NCI-H2196 treated with DMSO at 0.1 percent for 48 hours (cell line): ENCODE measurements around the gene FAM209A.
"Not testable (repeated sequence)": the region's sequence is repeated elsewhere in the genome, so short reads cannot be mapped to it uniquely, and the experiment has no call there.

Source experiments
- DNase-seq: peaks from one replicate; lab custom pipeline; 2025; ENCODE audit not compliant: unreplicated experiment; lab: John Stamatoyannopoulos, UW

FAM209A gene

DNA sequence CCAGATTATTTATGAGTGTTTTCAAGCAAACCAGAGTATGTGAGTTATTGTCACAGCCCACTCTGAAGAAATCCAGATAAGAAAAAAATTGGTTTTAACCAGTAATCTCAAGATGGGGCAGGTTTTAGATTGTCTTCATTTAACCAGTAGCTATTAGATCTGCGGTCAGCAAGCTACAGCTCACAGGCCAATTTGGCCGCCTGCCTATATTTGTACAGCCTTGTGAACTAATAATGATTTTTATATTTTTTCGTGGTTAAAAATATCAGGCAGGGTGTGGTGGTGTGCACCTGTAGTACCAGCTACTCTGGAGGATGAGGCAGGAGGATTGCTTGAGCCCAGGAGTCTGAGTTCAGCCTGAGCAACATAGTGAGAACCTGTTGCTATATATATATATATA is 13.5 kb downstream of the FAM209A start:
- DNase-seq, result no peak

GRCh38 chr20:56540415-56540814 is 15.9 kb downstream of the FAM209A start:
- no peak for DNase-seq

DNA sequence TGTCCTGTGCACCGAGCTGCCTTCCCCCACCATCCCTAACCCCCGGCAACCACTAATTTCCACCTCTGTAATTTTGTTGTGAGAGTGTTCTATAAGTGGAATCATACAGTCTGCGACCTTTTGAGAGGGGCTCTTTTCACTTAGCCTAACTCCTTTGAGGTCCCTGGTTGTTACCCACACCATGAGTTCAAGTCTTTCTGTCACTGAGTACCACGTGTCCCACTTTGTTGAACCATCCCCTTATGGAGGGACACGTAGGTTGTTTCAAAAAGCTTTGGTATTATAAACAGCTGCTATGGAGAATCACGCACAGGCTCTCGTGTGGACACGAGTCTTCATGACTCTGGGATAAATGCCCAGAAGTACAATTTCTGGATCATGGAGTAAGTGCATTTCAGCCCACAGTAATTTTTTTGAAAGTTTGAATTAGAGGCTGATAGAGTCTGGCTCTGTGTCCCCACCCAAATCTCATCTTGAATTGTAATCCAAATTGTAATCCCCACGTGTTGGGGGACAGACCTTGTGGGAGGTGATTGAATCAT is 18.0 kb downstream of the FAM209A start:
- DNase-seq, result no peak

DNA sequence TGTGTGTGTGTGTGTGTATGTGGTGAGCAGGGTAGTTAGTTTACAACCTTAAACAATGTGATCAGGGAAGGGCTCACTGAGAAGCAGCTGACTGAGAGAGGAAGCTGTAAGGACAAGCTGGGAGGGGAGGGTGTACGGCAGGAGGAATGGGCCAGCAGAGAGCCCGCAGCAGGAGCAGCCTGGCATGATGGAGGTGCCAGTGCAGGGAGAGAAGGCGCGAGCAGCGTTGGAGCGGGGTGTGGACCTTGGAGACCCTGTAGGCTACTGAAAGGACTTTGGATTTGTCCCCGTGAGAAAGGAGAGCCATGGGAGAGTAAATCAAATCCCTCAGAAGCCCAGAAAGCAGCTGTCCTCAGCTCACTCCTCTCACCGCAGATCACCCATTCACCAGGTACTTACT is 27.0 kb downstream of the FAM209A start:
- no peak for DNase-seq

GRCh38 chr20:56552911-56553629 is 28.5 kb downstream of the FAM209A start:
- no peak for DNase-seq

DNA sequence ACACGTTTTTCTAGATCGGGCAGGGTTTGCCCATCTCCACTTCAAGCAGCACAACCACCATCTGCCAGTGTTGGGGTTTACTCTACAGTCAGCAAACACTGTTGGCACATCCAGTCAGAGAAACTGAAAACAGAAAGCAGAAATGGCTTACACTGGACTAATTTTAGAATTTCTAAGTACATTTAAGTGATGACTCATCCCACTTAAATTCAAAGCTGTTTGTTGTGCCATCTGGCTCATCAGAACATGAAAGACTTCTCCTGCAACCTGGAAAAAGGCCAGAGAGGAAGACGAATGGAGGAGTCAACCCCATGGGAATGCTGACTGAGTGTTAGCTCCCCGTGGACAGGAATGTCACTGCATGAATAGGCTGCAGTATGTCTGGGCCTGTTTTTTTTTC is 30.3 kb downstream of the FAM209A start:
- DNase-seq, result peak; percentile 66

- DNase-seq, result no peak
Observed at GRCh38 chr20:56558968-56559367, 34.4 kb downstream of the FAM209A start.

DNA sequence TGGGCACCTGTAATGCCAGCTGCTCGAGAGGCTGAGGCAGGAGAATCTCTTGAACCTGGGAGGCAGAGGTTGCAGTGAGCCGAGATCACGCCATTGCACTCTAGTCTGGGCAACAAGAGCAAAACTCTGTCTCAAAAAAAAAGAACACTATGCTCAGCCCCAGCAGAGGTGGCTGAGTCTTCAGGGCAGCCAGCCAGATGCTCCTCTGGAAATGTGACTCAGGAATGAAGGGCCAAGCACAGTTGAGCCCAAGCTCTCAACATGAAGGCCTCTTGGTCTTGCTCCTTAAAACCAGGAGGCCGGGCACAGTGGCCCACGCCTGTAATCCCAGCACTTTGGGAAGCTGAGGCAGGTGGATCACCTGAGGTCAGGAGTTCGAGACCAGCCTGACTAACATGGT is 40.0 kb downstream of the FAM209A start:
- DNase-seq, result not testable (repeated sequence)

GRCh38 chr20:56565511-56565910 is 41.0 kb downstream of the FAM209A start:
- DNase-seq, result no peak

DNA sequence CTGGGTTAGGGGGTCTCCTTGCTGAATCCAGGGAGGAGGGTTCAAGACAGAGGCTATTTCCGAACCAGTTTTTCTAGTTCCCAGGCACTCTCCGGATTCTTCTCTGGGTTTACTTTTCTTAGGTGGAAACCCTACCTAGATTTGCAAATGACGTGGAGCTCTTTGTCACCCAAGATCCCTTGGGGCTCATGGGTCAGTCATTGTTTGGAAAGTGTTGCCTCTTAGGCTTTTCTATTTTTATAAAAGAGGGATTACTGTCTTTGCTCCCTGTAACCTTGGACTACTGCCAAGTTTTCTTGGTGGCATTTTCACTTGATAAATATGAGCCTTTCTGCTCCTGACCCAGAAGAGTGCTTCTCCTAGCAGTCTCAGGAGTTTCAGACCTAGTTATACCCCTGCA is 42.1 kb downstream of the FAM209A start:
- no peak for DNase-seq

DNA sequence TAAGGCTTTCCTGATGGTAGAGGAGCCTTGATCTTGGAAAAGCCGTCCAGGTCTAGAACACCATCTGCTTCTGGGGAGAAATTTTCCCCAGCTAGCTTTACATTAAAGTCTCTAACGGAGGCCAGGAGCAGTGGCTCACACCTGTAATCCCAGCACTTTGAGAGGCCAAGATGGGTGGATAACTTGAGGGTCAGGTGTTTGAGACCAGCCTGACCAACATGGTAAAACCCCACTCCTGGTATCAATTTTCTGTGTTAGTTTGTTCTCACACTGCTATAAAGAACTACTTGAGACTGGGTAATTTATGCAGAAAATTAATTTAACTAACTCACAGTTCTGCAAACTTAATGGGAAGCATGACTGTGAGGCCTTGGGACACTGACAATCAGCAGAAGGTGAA is 46.3 kb downstream of the FAM209A start:
- DNase-seq, result no peak

DNA sequence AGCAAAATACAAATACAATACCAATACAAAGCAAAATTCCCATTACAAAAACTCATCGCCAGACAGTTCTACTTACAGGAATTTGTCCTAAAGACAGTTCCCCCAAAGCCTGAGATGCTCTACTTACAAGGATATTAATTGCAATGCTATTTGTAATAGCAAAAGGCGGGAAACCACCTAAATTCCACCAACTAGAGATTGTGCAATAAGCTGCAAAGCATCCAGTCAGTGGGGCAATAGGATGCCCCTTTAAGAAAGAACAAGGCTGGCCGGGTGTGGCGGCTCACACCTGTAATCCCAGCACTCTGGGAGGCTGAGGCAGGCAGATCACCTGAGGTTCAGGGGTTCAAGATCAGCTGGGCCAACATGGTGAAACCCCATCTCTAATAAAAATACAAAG is 47.6 kb downstream of the FAM209A start:
- no peak for DNase-seq

DNA sequence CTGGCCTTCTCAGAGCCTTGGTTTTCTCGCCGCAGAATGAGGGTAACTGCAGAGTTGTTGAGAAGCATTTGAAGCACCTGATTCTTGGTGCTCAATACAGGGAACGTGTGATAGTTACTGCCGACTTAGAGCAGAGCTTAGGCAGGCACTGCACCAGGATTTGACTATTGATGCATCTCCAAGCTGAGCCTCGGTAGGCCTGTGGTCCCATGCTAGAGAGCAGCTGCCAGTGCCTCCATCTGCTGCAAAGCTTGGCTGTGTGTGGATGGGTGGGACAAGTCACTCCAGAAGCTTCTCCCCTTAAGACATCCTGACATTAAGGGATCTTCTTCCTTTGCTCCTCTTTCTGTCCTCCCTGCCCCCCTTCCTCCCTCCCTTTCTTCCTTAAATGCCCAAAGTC is 49.4 kb downstream of the FAM209A start:
- no peak for DNase-seq

GRCh38 chr20:56574531-56575142 is 50.1 kb downstream of the FAM209A start:
- DNase-seq, result no peak

DNA sequence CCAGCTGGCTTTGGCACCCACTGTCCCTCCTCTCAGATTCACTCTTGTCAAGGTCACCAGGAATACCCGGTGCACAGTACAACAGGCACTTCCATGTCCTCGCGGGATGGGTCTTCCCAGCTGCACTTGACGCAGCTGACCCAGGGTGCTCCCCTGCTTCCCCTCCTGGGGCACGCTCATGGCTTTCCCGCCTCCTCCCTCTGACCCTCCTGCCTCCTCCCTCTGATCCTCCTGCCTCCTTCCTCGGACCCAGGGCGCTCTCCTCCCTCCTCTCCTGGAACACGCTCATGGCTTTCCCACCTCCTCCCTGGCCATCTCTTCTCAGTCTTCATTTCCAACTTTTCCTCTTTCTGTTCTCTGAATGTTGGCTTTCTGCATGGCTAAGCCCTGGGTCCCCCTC is 50.6 kb downstream of the FAM209A start:
- no peak for DNase-seq
